ENCODE measurements around the gene KCNN3. TPM values are rescaled to one million over a fixed set of nuclear protein-coding genes. Genes with fewer than 3 reads are reported as not detected.

The KCNN3 gene
- total and polyA plus RNA-seq, 2 donors (not counting 1 experiment from before 2014, with no cell fraction given) = 0.17 to 0.82 TPM

DNA sequence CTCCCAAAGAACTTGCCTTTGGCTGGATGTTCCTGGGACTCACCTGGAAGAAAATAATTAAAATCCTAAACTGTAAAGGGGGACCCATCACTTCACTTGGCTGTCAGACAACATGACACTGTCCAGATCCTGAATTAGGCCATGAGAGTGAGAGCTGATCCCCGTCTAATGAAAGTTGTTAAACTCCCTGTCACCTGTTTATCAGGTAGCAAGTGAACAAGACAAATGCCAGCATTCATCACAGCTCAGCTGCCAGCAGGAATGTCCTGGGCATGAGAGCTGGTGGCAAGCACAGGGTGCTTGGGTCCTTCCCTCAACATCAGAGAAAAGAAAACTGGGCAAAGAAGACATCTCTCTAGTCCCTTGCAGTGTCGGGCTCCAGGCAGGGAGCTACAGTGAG, 42.7 kb upstream of the KCNN3 start:
- no peaks in the 10 kb centered on the region for H3K9me3 ChIP-seq (ENCODE audit: control extremely low read depth in 1 of 3, control insufficient read depth in 2 of 3, insufficient read depth in 1 of 3, low read length in 2 of 3)
- Mint-ChIP-seq H3K27me3 (no peaks in the 10 kb centered on the region), H3K4me1 (peaks cover 1% of the 10 kb centered on the region), H3K27ac (no peak overlapping the region), H3K9me3 (ENCODE audit: insufficient read depth) (no peaks in the 10 kb centered on the region), H3K4me3 (no peak overlapping the region)
- no peak overlapping the region for H3K4me3 ChIP-seq (ENCODE audit: control extremely low read depth in 1 of 5, extremely low read depth in 1 of 5, insufficient read depth in 1 of 5, low read depth in 2 of 5, low read length in 4 of 5)
- no peak for TF ChIP-seq EZH2 (IDR thresholded peaks at IDR 0.05; ENCODE audit: borderline replicate concordance, insufficient read depth, low read depth, low read length, poor library complexity, severe bottlenecking)
- ChIA-PET CTCF (interaction anchor here (1.7 kb wide), 1 partner anchor 35 kb away, joined by 4 read pairs; no protein-coding TSS in a partner anchor), POLR2A (no interaction called here)
- no peaks in the 10 kb centered on the region for H3K36me3 ChIP-seq (replicated peaks in 1 of 2; ENCODE audit: control extremely low read depth in 1 of 2, control insufficient read depth in 1 of 2, extremely low read depth in 1 of 2, insufficient read depth in 2 of 2, low read length in 1 of 2)
- WGBS (ENCODE audit: insufficient coverage) = 100% methylated on average over 2 of the region's 2 CpGs
- H3K4me1 ChIP-seq (ENCODE audit: control insufficient read depth in 2 of 2, insufficient read depth in 2 of 2, low read length in 2 of 2) = no peaks in the 10 kb centered on the region
- DNase-seq = no peak
- no peaks in the 10 kb centered on the region for H4K20me1 ChIP-seq (ENCODE audit: control insufficient read depth, insufficient read depth, low read length, poor library complexity, severe bottlenecking)
- no peak overlapping the region for H3K27ac ChIP-seq (ENCODE audit: low read length in 2 of 2)
- H2AFZ ChIP-seq (ENCODE audit: insufficient read depth, low read depth, low read length, poor library complexity, severe bottlenecking) = no peak overlapping the region
- H3K27me3 ChIP-seq (replicated peaks in 1 of 4; ENCODE audit: control extremely low read depth in 1 of 4, control insufficient read depth in 3 of 4, insufficient read depth in 4 of 4, low read length in 3 of 4) = no peaks in the 10 kb centered on the region
- no peak for ATAC-seq (ENCODE audit: low read depth)
- no peak overlapping the region for H3K4me2 ChIP-seq (replicated peaks; ENCODE audit: low read depth, low read length, poor library complexity, severe bottlenecking)
- no peaks in the 10 kb centered on the region for H3K79me2 ChIP-seq (ENCODE audit: control insufficient read depth, insufficient read depth, low read length)
- no peak overlapping the region for H3K9ac ChIP-seq (ENCODE audit: low read length)
- intact Hi-C loops (cut with micrococcal nuclease) = no loop called here

DNA sequence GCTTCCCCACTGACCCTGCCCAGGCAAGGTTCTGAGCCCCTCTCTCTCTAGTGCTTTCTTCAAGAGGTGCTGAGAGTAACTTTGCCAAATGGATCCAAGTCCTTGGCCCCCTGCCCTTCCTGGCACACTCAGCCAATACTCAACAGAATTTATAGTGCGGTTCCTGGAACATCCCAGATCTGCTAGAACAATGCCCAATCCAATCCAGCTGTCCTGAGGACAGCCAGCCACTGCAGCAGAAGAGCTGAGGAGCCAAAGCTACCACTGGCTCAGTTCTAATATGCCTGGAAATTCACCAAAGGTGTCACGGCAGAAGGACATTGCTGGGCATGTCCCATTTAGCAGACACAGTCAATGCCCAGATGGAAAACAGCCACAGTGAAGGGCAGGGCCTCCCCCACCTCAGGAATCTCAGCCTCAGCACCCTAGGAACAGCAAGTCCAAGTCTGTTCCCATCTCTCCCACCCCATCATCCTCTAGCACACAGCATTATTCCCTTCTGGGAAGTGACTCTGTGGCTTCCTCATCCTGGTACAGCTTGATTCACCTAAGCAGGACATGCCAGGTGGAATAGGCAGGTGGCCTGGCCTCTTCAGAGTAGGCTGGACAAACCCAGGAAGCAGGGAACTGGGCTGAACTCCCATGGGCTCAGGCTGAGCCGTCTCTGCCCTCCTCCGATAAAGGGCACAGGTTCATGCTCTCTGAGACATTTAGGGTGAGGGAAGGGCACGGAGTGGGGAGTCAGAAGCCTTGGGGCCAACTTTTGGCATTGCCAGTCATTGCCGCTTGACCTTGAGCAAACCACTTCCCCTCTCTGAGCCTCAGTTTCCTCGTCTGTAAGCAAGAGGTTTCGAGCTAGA, 41.8 kb upstream of the KCNN3 start:
- ChIA-PET POLR2A (no interaction called here), CTCF (interaction anchor here (1.7 kb wide), 1 partner anchor 34 kb away, joined by 4 read pairs; no protein-coding TSS in a partner anchor)
- no peak overlapping the region for H2AFZ ChIP-seq (ENCODE audit: insufficient read depth, low read depth, low read length, poor library complexity, severe bottlenecking)
- no peaks in the 10 kb centered on the region for H3K79me2 ChIP-seq (ENCODE audit: control insufficient read depth, insufficient read depth, low read length)
- ATAC-seq (ENCODE audit: low read depth) (no peak), DNase-seq (no peak)
- TF ChIP-seq, protein P1, sequence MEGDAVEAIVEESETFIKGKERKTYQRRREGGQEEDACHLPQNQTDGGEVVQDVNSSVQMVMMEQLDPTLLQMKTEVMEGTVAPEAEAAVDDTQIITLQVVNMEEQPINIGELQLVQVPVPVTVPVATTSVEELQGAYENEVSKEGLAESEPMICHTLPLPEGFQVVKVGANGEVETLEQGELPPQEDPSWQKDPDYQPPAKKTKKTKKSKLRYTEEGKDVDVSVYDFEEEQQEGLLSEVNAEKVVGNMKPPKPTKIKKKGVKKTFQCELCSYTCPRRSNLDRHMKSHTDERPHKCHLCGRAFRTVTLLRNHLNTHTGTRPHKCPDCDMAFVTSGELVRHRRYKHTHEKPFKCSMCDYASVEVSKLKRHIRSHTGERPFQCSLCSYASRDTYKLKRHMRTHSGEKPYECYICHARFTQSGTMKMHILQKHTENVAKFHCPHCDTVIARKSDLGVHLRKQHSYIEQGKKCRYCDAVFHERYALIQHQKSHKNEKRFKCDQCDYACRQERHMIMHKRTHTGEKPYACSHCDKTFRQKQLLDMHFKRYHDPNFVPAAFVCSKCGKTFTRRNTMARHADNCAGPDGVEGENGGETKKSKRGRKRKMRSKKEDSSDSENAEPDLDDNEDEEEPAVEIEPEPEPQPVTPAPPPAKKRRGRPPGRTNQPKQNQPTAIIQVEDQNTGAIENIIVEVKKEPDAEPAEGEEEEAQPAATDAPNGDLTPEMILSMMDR (IDR thresholded peaks at IDR 0.05) = no peak
- no peak for TF ChIP-seq EZH2 (IDR thresholded peaks at IDR 0.05; ENCODE audit: borderline replicate concordance, insufficient read depth, low read depth, low read length, poor library complexity, severe bottlenecking)
- H3K36me3 ChIP-seq (replicated peaks in 1 of 2; ENCODE audit: control extremely low read depth in 1 of 2, control insufficient read depth in 1 of 2, extremely low read depth in 1 of 2, insufficient read depth in 2 of 2, low read length in 1 of 2) = no peaks in the 10 kb centered on the region
- no peak overlapping the region for H3K4me3 Mint-ChIP-seq
- H3K4me2 ChIP-seq (replicated peaks; ENCODE audit: low read depth, low read length, poor library complexity, severe bottlenecking) = no peak overlapping the region
- H3K9me3 Mint-ChIP-seq (ENCODE audit: insufficient read depth) = no peaks in the 10 kb centered on the region
- H3K27me3 ChIP-seq (replicated peaks in 1 of 4; ENCODE audit: control extremely low read depth in 1 of 4, control insufficient read depth in 3 of 4, insufficient read depth in 4 of 4, low read length in 3 of 4) = no peaks in the 10 kb centered on the region
- no peaks in the 10 kb centered on the region for H3K4me1 Mint-ChIP-seq
- no peaks in the 10 kb centered on the region for H3K9me3 ChIP-seq (ENCODE audit: control extremely low read depth in 1 of 3, control insufficient read depth in 2 of 3, insufficient read depth in 1 of 3, low read length in 2 of 3)
- intact Hi-C loops (cut with micrococcal nuclease) = no loop called here
- H3K9ac ChIP-seq (ENCODE audit: low read length) = no peak overlapping the region
- H3K27ac Mint-ChIP-seq = no peak overlapping the region
- H3K27ac ChIP-seq (ENCODE audit: low read length in 2 of 2) = no peak overlapping the region
- no peaks in the 10 kb centered on the region for H3K27me3 Mint-ChIP-seq
- H4K20me1 ChIP-seq (ENCODE audit: control insufficient read depth, insufficient read depth, low read length, poor library complexity, severe bottlenecking) = no peaks in the 10 kb centered on the region
- no peak overlapping the region for H3K4me3 ChIP-seq (ENCODE audit: control extremely low read depth in 1 of 5, extremely low read depth in 1 of 5, insufficient read depth in 1 of 5, low read depth in 2 of 5, low read length in 4 of 5)
- no peaks in the 10 kb centered on the region for H3K4me1 ChIP-seq (ENCODE audit: control insufficient read depth in 2 of 2, insufficient read depth in 2 of 2, low read length in 2 of 2)
- WGBS (ENCODE audit: insufficient coverage) = 96% methylated on average over 6 of the region's 8 CpGs

All from B cell (primary cell).